K562 (cell line): ENCODE data around the gene KCTD12.

ENCODE experiments used
- CTCF ChIP-seq, 3 experiments: IDR thresholded peaks in 2 of 3; conservative IDR thresholded peaks in 1 of 3; 2 replicates each; pipeline ENCODE4 v1.5.1; 2011 to 2012; ENCODE audit warnings: low read length in 3 of 3, mild to moderate bottlenecking in 3 of 3, control low read depth in 2 of 3, improper control_type of control experiment in 1 of 3, inconsistent platforms in 1 of 3, low read depth in 1 of 3, mixed read lengths in 1 of 3, moderate library complexity in 1 of 3; ENCODE audit not compliant: insufficient read depth in 2 of 3
- POLR2AphosphoS5 ChIP-seq: IDR thresholded peaks from 2 replicates; pipeline ENCODE4 v1.6.1; 2011; ENCODE audit warnings: mild to moderate bottlenecking, low read depth, low read length, moderate library complexity; ENCODE audit not compliant: control insufficient read depth, insufficient read depth

- TF ChIP-seq CTCF (IDR thresholded peaks at IDR 0.05 in 2 of 3, conservative IDR thresholded peaks at IDR 0.05 in 1 of 3; ENCODE audit: insufficient read depth in 2 of 3, low read depth in 1 of 3, low read length in 3 of 3) (no peak), POLR2AphosphoS5 (no peak)
Observed at GRCh38 chr13:76845865-76846264, 40.3 kb downstream of the KCTD12 start.
